ENCODE measurements around the gene ZFP36L2. TPM values are rescaled to one million over a fixed set of nuclear protein-coding genes. Genes with fewer than 3 reads are reported as not detected.

ZFP36L2 gene
- total and polyA plus RNA-seq, 9 of the 15 experiments (the other 6 are each of a cell fraction or from before 2014, with no cell fraction given), result 4.1 to 60.6 (median 20.3) TPM

DNA sequence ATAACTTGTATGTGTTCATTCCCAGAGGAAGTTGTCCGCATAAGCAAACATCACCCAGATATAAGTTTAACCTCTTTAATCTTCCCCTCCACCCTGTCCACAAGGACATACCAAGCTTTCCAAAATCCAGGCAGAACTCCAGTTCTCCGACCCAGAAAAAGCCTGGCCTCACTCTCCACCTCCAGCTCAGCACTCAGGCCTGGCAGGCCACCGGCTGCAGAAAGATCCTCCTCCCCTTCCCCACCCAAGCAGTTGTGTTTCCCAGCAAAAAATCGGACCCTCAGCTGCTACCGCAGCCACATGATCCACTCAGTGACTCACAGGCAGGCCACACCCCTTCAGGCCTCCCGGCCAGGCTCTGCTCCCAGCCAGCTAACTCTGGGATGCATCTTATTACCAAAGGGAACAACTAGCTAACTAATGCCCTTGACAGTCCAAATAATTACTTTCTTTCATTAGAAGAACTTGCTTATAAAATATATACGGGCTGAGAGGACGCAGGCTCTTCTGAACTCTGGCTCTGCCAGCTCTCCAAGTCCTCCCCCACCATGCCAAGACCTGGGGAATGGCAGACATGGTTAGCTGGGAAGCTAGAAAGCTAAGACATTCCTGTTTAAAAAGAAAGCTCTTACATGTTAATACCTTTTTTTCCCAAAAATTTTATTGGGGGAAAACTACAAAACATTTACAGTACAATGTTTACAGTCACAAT lies 4.5 kb downstream of the ZFP36L2 start (continued):
- TF ChIP-seq, protein P1, sequence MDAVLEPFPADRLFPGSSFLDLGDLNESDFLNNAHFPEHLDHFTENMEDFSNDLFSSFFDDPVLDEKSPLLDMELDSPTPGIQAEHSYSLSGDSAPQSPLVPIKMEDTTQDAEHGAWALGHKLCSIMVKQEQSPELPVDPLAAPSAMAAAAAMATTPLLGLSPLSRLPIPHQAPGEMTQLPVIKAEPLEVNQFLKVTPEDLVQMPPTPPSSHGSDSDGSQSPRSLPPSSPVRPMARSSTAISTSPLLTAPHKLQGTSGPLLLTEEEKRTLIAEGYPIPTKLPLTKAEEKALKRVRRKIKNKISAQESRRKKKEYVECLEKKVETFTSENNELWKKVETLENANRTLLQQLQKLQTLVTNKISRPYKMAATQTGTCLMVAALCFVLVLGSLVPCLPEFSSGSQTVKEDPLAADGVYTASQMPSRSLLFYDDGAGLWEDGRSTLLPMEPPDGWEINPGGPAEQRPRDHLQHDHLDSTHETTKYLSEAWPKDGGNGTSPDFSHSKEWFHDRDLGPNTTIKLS (IDR thresholded peaks at IDR 0.05; ENCODE audit: borderline replicate concordance, low read depth), result no peak
- TF ChIP-seq, protein P2, sequence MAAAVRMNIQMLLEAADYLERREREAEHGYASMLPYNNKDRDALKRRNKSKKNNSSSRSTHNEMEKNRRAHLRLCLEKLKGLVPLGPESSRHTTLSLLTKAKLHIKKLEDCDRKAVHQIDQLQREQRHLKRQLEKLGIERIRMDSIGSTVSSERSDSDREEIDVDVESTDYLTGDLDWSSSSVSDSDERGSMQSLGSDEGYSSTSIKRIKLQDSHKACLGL (CRISPR knock-in tag; IDR thresholded peaks at IDR 0.05; ENCODE audit: borderline replicate concordance, poor library complexity, severe bottlenecking), result no peak
- no peak for TF ChIP-seq ZNF586 (CRISPR knock-in tag; conservative IDR thresholded peaks at IDR 0.05)
- no peak for TF ChIP-seq SIRT6 (IDR thresholded peaks at IDR 0.05; ENCODE audit: low read depth, low read length)
- TF ChIP-seq RBM25 (IDR thresholded peaks at IDR 0.05; ENCODE audit: low read depth, low read length, severe bottlenecking), result no peak
- TF ChIP-seq, protein P3, sequence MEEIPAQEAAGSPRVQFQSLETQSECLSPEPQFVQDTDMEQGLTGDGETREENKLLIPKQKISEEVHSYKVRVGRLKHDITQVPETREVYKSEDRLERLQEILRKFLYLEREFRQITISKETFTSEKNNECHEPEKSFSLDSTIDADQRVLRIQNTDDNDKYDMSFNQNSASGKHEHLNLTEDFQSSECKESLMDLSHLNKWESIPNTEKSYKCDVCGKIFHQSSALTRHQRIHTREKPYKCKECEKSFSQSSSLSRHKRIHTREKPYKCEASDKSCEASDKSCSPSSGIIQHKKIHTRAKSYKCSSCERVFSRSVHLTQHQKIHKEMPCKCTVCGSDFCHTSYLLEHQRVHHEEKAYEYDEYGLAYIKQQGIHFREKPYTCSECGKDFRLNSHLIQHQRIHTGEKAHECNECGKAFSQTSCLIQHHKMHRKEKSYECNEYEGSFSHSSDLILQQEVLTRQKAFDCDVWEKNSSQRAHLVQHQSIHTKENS (CRISPR knock-in tag; IDR thresholded peaks at IDR 0.05), result 0 out of 2 replicates have a peak, but pooled peaks have one; percentile 53
- peak; percentile 10; the same call in 1 of the 2 replicates for TF ChIP-seq SMAD4 (CRISPR knock-in tag; conservative IDR thresholded peaks at IDR 0.05)
- TF ChIP-seq, protein P4, sequence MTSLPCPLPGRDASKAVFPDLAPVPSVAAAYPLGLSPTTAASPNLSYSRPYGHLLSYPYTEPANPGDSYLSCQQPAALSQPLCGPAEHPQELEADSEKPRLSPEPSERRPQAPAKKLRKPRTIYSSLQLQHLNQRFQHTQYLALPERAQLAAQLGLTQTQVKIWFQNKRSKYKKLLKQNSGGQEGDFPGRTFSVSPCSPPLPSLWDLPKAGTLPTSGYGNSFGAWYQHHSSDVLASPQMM (CRISPR knock-in tag; IDR thresholded peaks at IDR 0.05), result no peak
- TF ChIP-seq ZNF12 (CRISPR knock-in tag; IDR thresholded peaks at IDR 0.05), result no peak
- TF ChIP-seq NFATC3 (IDR thresholded peaks at IDR 0.05), result no peak
- TF ChIP-seq CBX5 (IDR thresholded peaks at IDR 0.05; ENCODE audit: borderline replicate concordance, low read depth), result no peak
- TF ChIP-seq PHB2 (IDR thresholded peaks at IDR 0.05; ENCODE audit: low read depth), result no peak
- no peak for TF ChIP-seq ZNF143 (CRISPR knock-in tag; IDR thresholded peaks at IDR 0.05)
- TF ChIP-seq SPI1 (IDR thresholded peaks at IDR 0.05; ENCODE audit: borderline replicate concordance, low read depth, low read length), result no peak
- no peak for TF ChIP-seq RBM15 (IDR thresholded peaks at IDR 0.05; ENCODE audit: insufficient read depth, low read length)
- peak; percentile 29 for TF ChIP-seq SMAD1 (IDR thresholded peaks at IDR 0.05; ENCODE audit: low read depth, low read length, partially characterized antibody)
- TF ChIP-seq, protein P5, sequence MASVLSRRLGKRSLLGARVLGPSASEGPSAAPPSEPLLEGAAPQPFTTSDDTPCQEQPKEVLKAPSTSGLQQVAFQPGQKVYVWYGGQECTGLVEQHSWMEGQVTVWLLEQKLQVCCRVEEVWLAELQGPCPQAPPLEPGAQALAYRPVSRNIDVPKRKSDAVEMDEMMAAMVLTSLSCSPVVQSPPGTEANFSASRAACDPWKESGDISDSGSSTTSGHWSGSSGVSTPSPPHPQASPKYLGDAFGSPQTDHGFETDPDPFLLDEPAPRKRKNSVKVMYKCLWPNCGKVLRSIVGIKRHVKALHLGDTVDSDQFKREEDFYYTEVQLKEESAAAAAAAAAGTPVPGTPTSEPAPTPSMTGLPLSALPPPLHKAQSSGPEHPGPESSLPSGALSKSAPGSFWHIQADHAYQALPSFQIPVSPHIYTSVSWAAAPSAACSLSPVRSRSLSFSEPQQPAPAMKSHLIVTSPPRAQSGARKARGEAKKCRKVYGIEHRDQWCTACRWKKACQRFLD (CRISPR knock-in tag; IDR thresholded peaks at IDR 0.05), result no peak
- no peak for TF ChIP-seq FOXK1 (CRISPR knock-in tag; IDR thresholded peaks at IDR 0.05; ENCODE audit: borderline replicate concordance)

Data from K562 (cell line).